Hematopoietic multipotent progenitor cell treated with erythropoietin and hydrocortisone succinate and interleukin-3 and kit ligand, for 6 days (in vitro differentiated cells): ENCODE results near the gene GDPGP1.
"Not testable (repeated sequence)": the region's sequence is repeated elsewhere in the genome, so short reads cannot be mapped to it uniquely, and the experiment has no call there.

Experiments
- DNase-seq: peaks from one replicate; pipeline ENCODE4 v3.0.0-alpha.2; 2015

Gene GDPGP1

DNA sequence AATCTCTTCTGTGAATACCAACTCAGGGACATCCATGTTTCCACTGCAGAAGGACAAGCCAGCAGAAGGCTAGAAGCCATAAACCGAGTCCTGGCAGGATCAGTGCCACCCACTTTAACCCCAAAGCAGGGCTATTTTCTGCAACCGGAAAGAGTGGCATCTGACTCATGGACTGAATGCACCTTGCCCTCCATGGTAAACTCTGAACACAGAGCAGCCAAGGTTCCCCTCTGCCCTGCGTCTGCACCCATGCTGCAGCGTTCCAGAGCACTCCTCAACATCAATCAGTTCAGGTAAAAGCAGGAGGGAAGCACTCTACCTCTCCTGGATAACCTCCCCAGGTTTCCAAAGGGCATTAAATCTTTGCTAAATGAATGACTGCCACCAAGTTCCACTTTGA is 30.7 kb downstream of the GDPGP1 start:
- DNase-seq, result peak; percentile 33

DNA sequence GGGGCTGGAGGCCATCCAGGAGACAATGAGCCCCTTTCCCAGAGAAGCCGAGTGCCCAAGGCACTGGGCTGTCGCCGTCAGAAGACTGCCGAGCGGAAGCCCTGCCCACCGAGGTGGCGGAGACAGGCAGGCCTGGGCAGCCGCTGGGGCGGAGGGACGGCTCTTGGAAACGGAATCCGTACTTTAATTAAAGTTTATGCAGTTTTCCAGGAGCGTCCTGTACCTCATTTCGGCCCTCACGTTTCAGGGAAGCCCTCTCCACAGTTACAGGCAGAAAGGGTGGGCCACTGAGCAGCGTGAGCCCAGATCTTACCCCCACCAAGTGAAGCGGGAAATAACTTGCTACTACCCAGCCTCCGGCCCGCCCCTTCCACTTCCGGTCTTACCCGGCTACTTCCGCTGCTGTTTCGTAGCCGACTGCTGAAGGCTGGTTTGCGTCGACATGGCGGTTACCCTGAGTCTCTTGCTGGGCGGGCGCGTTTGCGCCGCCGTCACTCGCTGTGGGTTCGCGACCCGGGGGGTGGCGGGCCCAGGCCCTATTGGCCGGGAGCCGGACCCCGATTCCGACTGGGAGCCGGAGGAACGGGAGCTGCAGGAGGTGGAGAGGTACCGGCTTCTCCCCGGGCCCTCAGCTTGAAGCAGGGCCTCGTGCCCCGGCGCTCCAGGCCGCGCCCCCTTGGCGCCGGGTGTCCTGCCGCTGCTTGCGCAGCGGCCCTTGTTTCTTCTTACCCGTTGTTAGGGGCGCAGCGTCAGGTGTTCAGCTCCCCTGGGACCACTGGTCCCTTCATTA is 31.5 kb downstream of the GDPGP1 start, which contains the start of gene NGRN:
TSS of gene NGRN (plus strand) at position 402 of the 790 bp plus-strand sequence. CDS start at position 443, 41 bp downstream.
- DNase-seq, result peak; percentile 96

DNA sequence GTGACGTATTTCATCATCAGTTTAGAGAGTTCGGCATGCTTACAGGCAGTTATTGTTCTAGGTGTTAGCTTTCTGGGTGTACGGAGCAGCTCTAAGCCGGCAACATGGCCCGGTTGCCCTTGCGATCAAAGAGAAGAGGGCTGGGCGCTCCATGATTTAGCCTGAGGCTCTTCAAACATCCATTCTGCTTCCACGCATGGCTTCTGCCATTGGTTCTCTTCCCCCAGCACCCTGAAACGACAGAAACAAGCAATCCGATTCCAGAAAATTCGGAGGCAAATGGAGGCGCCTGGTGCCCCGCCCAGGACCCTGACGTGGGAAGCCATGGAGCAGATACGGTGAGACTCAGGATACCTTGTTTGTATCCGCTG is 32.0 kb downstream of the GDPGP1 start:
- peak; percentile 58 for DNase-seq

DNA sequence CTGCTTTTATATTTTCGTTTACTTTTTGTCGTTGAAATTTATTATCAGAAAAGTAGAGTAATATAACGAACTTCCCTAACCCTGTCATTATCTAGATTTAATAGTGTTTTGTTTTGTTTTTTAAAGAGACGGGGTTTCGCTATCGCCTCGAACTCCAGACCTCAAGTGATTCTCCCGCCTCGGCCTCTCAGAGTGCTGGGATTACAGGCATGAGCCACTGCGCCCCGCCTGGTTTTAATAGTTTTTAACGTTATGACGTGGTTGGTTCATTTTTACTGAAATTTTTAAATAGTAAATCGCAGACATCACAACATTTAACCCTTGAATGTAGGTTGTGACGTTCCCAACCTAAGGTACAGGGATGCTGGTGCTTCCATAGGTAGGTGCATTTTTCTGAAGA is 32.5 kb downstream of the GDPGP1 start:
- DNase-seq, result peak; percentile 39

DNA sequence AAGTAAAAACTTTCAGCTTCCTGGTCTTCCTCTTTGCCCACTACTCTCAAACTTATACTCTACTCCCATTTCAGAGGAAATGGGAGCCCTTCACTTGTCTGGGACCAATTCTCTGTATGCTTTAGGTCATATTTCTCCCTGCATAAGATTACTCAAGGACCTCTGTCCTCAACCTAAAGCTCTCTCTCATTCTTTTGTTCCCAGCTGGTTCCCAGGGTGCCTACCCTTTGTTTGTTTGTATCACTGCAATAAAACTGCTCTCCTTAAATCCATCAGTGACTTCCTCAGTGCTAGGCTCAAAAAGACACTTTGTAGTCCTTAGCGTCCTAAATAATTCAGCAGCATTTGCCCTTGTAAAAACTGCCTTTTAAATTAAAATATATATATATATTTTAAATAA is 34.4 kb downstream of the GDPGP1 start:
- no peak for DNase-seq

DNA sequence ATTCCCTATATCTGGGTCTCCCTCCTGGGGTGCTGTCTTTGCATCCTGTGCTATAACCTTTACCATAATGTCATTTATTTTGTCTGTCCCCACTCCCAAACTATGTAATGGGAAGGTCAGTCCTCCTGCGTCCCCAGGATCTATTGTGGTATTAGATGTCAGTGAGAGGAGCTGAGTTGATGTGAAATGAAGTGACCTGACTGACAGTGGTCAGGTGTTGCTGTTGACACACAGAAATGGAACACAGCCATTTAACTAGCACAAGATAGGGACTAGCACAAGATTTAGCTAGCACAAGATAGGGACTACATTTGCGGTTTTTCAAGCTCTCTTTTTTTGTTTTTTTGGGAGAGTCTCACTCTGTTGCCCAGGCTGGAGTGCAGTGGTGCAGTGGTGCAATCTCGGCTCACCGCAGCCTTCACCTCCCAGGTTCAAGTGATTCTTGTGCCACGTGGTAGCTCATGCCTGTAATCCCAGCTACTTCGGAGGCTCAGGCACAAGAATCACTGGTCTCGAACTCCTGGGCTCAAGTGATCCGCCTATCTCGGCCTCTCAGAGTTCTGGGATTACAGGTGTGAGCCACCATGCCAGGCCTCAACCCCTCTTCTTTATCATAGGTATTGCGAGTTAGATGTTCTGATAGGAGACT is 36.6 kb downstream of the GDPGP1 start:
- no peak for DNase-seq

DNA sequence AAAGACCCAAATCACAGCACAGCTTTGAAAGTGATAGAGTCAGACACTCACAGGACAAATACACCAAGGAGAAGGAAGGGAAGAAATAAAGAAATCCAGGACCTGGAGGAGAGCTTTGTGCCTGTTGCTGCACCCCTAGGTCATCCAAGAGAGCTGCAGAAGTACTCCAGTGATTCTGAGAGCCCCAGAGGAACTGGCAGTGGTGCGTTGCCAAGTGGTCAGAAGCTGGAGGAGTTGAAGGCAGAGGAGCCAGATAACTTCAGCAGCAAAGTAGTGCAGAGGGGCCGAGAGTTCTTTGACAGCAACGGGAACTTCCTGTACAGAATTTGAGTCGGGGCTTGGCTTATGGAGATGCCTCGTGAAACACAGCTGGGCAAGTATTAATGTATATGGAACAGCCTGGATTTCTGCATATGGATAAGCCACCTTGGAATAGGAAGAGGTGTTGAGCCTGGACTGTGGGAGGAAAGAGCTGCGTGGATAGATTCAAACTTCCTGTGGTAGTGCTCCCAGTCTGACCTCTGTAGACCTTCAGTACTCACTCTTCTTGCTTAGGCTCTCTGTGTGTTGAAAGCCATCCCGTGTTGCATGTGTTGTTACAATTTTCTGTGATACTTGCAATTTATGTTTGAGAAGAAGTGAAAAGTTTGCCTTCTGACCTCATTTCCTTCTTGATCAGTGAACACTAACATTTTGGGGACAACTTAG is 37.6 kb downstream of the GDPGP1 start:
- no peak for DNase-seq

DNA sequence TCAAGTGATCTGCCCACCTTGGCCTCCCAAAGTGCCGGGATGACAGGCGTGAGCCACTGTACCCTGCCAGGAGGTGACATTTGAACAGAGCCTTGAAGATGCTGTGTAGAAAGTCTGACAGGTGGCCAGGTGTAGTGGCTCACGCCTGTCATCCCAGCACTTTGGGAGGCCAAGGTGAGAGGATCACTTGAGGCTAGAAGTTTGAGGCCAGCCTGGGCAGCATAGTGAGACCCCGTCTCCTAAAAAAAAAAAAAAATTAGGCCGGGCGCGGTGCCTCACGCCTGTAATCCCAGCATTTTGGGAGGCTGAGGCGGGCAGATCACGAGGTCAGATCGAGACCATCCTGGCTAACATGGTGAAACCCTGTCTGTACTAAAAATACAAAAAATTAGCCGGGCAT is 44.5 kb downstream of the GDPGP1 start:
- not testable (repeated sequence) for DNase-seq

DNA sequence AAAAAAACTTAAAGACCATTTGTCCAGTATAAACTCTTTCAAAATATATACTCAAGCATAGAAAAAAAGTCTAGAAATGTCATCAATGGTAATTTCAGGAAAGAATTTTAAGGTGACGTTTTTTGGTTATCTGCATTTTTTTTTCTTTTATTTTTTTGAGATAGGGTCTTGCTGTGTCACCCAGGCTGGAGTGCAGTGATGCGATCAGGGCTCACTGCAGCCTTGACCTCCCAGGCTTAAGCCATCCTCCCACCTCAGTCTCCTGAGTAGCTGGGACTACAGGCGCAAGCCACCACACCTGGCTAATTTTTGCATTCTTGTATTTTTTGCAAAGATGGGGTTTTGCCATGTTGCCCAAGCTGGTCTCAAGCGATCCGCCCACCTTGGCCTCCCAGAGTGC is 46.7 kb downstream of the GDPGP1 start:
- not testable (repeated sequence) for DNase-seq

DNA sequence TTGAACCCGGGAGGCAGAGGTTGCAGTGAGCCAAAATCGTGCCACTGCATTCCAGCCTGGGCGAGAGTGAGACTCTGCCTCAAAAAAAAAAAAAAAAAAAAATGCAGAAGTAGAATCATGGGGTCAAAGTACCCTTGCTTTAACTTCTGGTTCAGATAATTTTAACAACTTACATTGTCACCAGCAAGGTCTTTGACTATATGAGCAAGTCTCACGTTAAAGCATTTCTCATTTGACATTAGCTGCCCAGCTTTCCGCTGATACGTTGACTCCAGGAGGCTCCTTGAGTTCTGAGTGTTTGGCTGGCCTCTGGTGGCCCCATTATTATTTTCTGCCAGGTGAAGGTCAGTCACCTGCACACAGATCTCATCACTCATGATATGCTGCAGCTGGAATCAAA is 47.6 kb downstream of the GDPGP1 start:
- not testable (repeated sequence) for DNase-seq

DNA sequence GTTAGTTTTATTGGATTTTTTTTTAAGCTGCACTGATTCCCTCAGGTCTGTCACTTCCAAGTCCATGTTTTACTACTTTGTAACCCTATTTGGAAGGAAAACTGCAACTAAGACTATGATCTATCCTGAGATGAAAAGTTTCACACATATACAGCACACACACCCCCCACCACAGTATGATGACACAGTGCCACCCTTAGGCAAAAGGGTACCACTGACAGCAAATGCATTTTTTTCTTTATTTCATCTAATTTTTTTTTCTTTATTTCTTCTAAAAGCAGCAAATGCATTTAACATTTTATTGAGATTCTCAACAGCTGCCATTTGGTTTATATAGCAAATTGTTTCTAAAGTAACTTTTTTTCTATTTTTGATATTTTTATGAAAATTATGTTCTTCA is 52.7 kb downstream of the GDPGP1 start:
- DNase-seq, result peak; percentile 74

DNA sequence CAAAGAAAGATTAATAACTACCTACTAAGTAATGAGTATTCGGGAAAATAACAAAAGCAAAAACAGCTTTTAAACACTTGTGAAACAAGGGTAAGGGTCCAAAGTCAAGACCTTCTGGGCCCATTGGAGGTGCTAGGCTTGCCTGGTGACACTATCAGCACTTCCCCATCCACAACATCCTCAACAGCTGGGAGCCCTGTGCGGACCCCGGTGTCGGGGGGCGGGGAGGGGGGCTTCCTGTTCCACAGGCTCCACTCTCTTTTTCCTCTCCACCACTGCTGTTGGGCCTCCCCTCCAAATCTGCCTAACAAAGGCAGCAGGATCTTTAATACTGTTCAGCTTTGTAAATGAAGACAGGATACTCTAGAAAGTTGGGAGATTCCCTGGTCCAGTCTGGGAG is 53.1 kb downstream of the GDPGP1 start:
- no peak for DNase-seq

DNA sequence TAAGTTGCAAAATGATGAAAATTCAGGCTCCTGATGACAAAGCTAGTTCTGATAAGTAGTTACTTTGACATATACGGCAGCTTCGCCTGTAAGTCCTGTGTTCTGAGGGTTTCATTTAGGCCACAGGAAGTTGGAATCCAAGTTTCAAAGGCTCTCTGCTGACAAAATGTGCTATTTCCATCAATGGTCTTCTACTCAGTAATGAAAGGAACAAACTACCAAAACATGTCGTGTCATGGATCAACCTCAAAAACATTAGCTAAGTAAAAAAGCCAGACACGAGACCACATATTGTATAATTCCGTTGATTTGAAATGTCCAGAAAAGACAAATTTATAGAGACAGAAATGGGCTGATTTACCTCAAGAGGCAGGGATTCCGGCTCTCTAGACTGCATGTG is 53.9 kb downstream of the GDPGP1 start:
- DNase-seq, result no peak

DNA sequence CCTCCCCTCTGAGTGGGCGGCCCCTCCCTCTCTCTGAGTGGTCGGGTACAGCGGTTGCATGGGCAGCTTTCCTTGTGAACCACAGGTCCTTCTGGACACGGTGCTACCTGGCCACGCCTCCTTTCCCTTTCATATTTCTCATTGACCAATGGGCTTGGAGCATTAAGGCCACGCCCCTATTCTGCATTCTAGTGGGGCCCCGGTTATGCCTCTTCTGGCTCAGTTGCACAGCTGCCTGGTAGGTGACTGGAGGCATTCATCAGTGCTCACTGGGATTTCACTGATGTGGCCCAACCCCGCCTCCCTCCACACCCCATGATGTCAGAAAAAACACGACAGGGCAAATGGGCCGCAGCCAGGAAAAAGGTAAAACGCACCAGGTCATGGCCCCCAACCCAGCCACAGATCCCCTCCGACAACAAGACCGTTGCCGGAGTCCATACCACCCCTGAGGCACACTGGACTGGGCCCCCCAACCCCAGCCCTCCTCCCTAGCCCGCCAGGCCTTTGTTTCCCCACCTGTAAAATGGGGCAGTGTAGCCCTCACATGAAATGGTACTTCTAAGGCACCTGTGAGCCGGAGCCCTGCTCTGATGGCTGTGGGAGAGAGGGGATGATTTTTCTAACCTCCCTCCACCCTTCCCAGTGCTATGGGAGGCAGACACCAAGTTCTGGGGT is 57.8 kb downstream of the GDPGP1 start:
- peak; percentile 78 for DNase-seq

DNA sequence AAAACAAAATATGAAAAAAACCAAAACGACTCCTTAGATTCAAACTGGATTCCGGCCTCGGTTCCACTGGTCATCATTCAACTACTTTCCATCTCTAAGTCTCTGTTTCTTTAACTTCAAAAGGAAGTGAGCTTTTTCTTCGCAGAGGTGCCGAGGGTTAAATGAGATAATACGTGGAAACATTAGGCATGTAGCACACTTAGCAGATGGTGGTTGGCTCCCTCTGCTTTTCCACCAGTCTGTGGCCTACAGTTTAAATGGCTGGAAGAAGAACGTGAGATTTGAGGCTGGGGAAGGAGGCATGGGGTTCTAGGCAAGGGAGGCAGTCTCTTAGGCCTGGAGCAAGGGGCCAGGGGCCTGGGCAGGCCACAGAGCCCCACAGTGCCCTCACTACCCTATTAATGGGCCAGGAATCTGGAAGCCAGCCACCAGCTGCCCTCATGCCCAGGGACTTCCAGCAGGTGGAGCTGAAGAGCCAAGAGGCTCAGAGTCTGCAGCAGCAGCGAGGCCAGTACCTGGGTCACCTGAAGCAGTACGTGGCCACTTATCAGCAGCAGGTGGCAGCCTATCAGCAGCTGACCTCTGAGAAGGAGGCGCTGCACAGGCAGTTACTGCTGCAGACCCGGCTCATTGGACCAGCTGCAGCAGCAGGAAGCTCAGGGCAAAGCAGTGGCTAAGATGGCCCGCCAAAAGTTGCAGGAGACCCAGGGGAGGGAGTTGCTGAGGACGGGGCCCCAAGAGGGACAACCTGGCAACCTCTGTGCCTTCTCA is 59.2 kb downstream of the GDPGP1 start:
- peak; percentile 85 for DNase-seq

DNA sequence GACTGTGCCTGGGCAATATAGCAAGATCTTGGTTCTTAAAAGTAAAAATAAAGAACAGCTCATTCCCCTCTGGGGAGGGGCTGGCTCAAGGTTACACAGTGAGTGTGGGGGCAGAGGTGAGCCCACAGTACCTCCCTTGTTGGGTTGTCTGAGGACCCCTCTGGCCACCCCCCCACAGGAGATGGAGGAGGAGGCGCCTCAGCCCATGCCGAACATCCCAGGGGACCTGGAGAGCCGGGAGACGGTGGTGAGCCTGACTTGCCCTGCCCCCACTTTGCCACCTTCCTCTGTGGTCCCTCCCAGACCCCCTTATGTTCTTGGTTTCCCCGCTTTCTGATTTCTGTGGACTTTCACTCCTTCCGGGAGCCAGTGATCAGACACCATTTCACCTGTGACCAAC is 60.1 kb downstream of the GDPGP1 start:
- no peak for DNase-seq

DNA sequence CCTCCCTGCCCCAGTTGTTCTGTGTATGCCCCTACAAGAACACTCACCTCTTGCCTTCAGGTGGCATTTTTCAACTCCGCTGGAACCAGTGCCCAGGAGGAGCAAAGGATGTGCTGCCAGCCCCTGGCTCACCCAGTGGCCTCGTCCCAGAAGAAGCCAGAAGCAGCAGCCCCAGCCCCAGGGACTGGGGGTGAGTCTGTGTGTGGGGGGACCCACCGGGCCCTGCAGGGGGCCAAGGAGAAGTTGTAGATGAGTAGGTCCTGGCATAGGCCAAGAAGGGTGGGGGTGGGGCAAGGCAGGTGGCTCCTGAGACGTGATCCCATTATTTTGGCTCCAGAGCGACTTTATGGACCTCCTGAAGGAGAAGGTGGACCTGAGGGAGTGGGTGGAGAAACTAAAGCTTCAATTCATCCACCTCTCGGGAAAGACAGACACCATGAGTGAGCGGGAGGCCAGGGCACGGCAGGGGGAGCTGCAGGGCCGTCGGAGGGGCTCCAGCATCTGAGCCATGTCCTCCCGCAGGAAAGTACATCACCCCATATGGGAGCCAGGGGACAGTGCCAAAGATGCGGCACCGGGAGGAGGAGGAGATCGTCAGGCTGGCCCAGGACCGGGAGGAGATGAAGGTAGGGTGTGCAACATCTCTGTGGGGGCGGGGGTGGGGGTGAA is 60.7 kb downstream of the GDPGP1 start:
- no peak for DNase-seq

DNA sequence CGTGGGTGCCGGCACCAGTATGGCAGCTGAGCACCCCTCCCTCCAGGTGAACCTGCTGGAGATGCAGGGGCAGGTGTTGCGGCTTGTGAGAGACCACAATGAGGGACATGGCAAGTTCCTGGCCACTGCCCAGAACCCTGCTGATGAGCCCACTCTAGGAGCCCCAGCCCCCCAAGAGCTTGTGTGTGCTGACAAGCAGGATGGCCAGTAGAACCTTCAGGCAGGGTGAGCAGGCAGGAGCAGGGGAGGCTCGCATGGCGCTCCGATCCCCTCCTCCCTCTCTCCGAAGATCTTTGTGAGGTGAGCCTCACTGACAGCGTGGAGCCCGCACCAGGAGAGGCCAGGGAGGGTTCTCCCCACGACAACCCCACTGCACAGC is 61.2 kb downstream of the GDPGP1 start:
- no peak for DNase-seq
